Fibroblast of lung (primary cell): ENCODE results near the gene NPEPL1. TPM values are rescaled to one million over a fixed set of nuclear protein-coding genes. Genes with fewer than 3 reads are reported as not detected.

ENCODE experiments used
- DNase-seq, 2 donors: peaks; one replicate each; pipeline versions ENCODE4 v3.0.0 to v3.0.0-alpha.2; 2010; ENCODE audit warnings: low read depth in 2 of 2
- H2AFZ ChIP-seq: 2 replicates; pipeline ENCODE4 v1.5.1; 2012; ENCODE audit warnings: low read length, control low read depth, inconsistent platforms
- H3K27ac ChIP-seq: 2 replicates; pipeline ENCODE4 v1.5.1; 2011; ENCODE audit warnings: low read length, control low read depth; ENCODE audit not compliant: insufficient read depth
- H3K27me3 ChIP-seq: 2 replicates; pipeline ENCODE4 v1.5.1; 2011; ENCODE audit warnings: mild to moderate bottlenecking, low read length; ENCODE audit not compliant: control insufficient read depth, insufficient read depth
- H3K36me3 ChIP-seq: 2 replicates; pipeline ENCODE4 v1.5.1; 2011; ENCODE audit warnings: low read length; ENCODE audit not compliant: control insufficient read depth, insufficient read depth
- H3K4me1 ChIP-seq: 2 replicates; pipeline ENCODE4 v1.5.1; 2011; ENCODE audit warnings: low read length; ENCODE audit not compliant: control insufficient read depth, insufficient read depth; ENCODE audit errors: extremely low read depth
- H3K4me2 ChIP-seq: 2 replicates; pipeline ENCODE4 v1.5.1; 2011; ENCODE audit warnings: low read length, control low read depth; ENCODE audit not compliant: insufficient read depth; ENCODE audit errors: extremely low read depth
- H3K4me3 ChIP-seq, 4 experiments: fragments of 200-600 bp in 1 of 4; sonication (generic) in 1 of 4; replicated peaks in 1 of 4; 2 replicates each; pipeline ENCODE4 v1.5.1; 2011 to 2016; ENCODE audit warnings: low read length in 4 of 4, low read depth in 3 of 4, mild to moderate bottlenecking in 3 of 4, control low read depth in 2 of 4, inconsistent platforms in 1 of 4, mixed read lengths in 1 of 4; ENCODE audit not compliant: insufficient read depth in 1 of 4; ENCODE audit errors: control extremely low read depth in 1 of 4
- H3K79me2 ChIP-seq: 2 replicates; pipeline ENCODE4 v1.5.1; 2012; ENCODE audit warnings: mild to moderate bottlenecking, low read length, inconsistent platforms; ENCODE audit not compliant: control insufficient read depth, insufficient read depth
- H3K9ac ChIP-seq: 2 replicates; pipeline ENCODE4 v1.5.1; 2011; ENCODE audit warnings: mild to moderate bottlenecking, low read length, control low read depth; ENCODE audit not compliant: insufficient read depth
- H3K9me3 ChIP-seq: 2 replicates; pipeline ENCODE4 v1.5.1; 2012; ENCODE audit warnings: low read depth, low read length; ENCODE audit not compliant: control insufficient read depth, insufficient read depth
- H4K20me1 ChIP-seq: 2 replicates; pipeline ENCODE4 v1.5.1; 2011; ENCODE audit warnings: low read length; ENCODE audit not compliant: control insufficient read depth, insufficient read depth; ENCODE audit errors: extremely low read depth
- CTCF ChIP-seq, 2 donors: IDR thresholded peaks in 1 of 2; conservative IDR thresholded peaks in 1 of 2; 1 replicate in 1 of 2; 2 replicates in 1 of 2; pipeline ENCODE4 v1.5.1; 2011 to 2012; ENCODE audit warnings: low read length in 2 of 2, control low read depth in 1 of 2, inconsistent platforms in 1 of 2, low read depth in 1 of 2, mild to moderate bottlenecking in 1 of 2
- EZH2 ChIP-seq: IDR thresholded peaks from 2 replicates; pipeline ENCODE4 v1.5.1; 2012; ENCODE audit warnings: low read length, control low read depth, mild to moderate bottlenecking; ENCODE audit errors: missing control alignments
- polyA plus RNA-seq, 2 donors: library from polyadenylated mRNA; depleted of rRNA in 1 of 2; stranded (reverse) in 1 of 2; unstranded in 1 of 2; fragments of >200 nt; gene quantifications; 2 replicates each; pipeline ENCODE4 v1.2.1, GENCODE V29; 2011 to 2012; ENCODE audit warnings: missing spikeins in 1 of 2
- total RNA-seq: library from RNA; depleted of rRNA; stranded (reverse); fragments of >200 nt; gene quantifications from 2 replicates; pipeline ENCODE4 v1.2.1, GENCODE V29; 2014

Gene NPEPL1
- total and polyA plus RNA-seq, 2 donors (not counting 1 experiment from before 2014, with no cell fraction given) = 2.9 to 24.6 TPM

GRCh38 chr20:58696411-58696961 is 3.9 kb downstream of the NPEPL1 start:
- no peak overlapping the region for H2AFZ ChIP-seq
- H3K9ac ChIP-seq = no peak overlapping the region
- TF ChIP-seq EZH2 = no peak
- no peaks in the 10 kb centered on the region for H3K79me2 ChIP-seq
- peaks cover 8% of the 10 kb centered on the region for H3K4me1 ChIP-seq
- H3K36me3 ChIP-seq = peaks cover 10% of the 10 kb centered on the region
- H3K4me3 ChIP-seq = no peak overlapping the region
- no peak for DNase-seq
- no peaks in the 10 kb centered on the region for H4K20me1 ChIP-seq
- H3K27me3 ChIP-seq = no peaks in the 10 kb centered on the region
- H3K27ac ChIP-seq = no peak overlapping the region
- H3K4me2 ChIP-seq = no peak overlapping the region
- no peaks in the 10 kb centered on the region for H3K9me3 ChIP-seq

DNA sequence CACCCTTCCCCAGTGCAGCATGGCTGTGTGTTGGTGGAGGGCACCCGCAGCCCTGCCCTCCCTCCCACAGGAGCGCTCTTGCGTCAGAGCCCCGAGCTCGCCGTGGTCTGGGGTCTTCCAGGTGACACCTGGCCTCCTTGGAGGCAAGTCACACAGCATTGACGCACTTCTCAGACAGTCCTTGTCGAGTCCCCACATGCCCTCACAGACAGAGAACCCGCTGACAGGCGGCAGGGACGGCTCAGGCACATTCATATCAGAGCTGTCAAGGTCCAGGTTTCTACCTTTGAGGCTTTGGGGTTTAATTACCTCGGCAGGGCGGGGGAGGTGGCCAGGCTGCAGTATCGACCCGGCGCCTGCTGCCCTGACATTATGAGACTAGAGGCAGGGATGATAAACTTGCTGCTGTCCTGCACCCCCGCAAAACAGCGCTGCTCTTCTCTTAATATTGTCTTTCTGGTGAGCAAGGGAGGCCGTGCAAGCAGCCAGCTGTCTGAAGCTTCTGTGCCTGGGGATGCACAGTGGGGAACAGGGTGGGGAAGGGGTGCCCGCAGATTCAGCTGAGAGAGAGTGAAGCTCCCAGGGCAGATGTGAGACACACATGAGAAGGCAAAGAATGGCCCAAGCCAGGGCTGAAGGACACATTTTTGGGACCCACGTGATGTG is 4.7 kb downstream of the NPEPL1 start:
- Histone ChIP-seq H3K27me3 (no peaks in the 10 kb centered on the region), H3K9me3 (no peaks in the 10 kb centered on the region)

GRCh38 chr20:58697867-58698703 is 5.5 kb downstream of the NPEPL1 start:
- H2AFZ ChIP-seq = no peak overlapping the region
- no peaks in the 10 kb centered on the region for H3K27me3 ChIP-seq
- no peaks in the 10 kb centered on the region for H4K20me1 ChIP-seq
- H3K79me2 ChIP-seq = no peaks in the 10 kb centered on the region
- peaks cover 13% of the 10 kb centered on the region for H3K36me3 ChIP-seq
- H3K4me1 ChIP-seq = peaks cover 4% of the 10 kb centered on the region
- H3K9ac ChIP-seq = no peak overlapping the region
- no peaks in the 10 kb centered on the region for H3K9me3 ChIP-seq
- no peak overlapping the region for H3K4me3 ChIP-seq
- H3K27ac ChIP-seq = no peak overlapping the region
- TF ChIP-seq EZH2 = no peak
- no peak for DNase-seq
- no peak overlapping the region for H3K4me2 ChIP-seq

More for the DNA sequence above, 4.7 kb downstream of the NPEPL1 start:
- Histone ChIP-seq H3K4me3 (no peak overlapping the region), H3K9ac (no peak overlapping the region), H2AFZ (no peak overlapping the region), H3K27ac (no peak overlapping the region), H3K79me2 (no peaks in the 10 kb centered on the region), H4K20me1 (no peaks in the 10 kb centered on the region), H3K4me1 (peaks cover 4% of the 10 kb centered on the region), H3K36me3 (peaks cover 11% of the 10 kb centered on the region), H3K4me2 (no peak overlapping the region)
- TF ChIP-seq EZH2 (no peak), CTCF (conservative IDR thresholded peaks at IDR 0.05 in 1 of 2, IDR thresholded peaks at IDR 0.05 in 1 of 2; ENCODE audit: low read depth in 1 of 2, low read length in 2 of 2) (no peak)
- no peak for DNase-seq
